IPS-18c (cell line): ENCODE measurements around the gene ABCC4.

Experiments
- H3K4me3 ChIP-seq: 2 replicates; pipeline ENCODE4 v1.7.0; 2013; ENCODE audit warnings: low read depth, mild to moderate bottlenecking, low read length, moderate library complexity; ENCODE audit not compliant: insufficient read depth
- H3K9me3 ChIP-seq: one replicate; pipeline ENCODE4 v1.6.1; 2013; ENCODE audit warnings: mild to moderate bottlenecking, low read length, moderate library complexity; ENCODE audit not compliant: control insufficient read depth, insufficient read depth

ABCC4 gene

GRCh38 chr13:94992036-94992960, 309.0 kb downstream of the ABCC4 start:
- Histone ChIP-seq H3K4me3 (no peak overlapping the region), H3K9me3 (peaks cover 2% of the 10 kb centered on the region)

- Histone ChIP-seq H3K4me3 (no peak overlapping the region), H3K9me3 (peaks cover 2% of the 10 kb centered on the region)
Observed at GRCh38 chr13:94988654-94989053, 312.6 kb downstream of the ABCC4 start.

GRCh38 chr13:94987869-94988268, 313.4 kb downstream of the ABCC4 start:
- H3K4me3 ChIP-seq: no peak overlapping the region
- peaks cover 2% of the 10 kb centered on the region for H3K9me3 ChIP-seq

- Histone ChIP-seq H3K9me3 (peaks cover 2% of the 10 kb centered on the region), H3K4me3 (no peak overlapping the region)
Observed at GRCh38 chr13:94987081-94987480, 314.2 kb downstream of the ABCC4 start.

GRCh38 chr13:94984958-94985357, 316.3 kb downstream of the ABCC4 start:
- Histone ChIP-seq H3K9me3 (no peaks in the 10 kb centered on the region), H3K4me3 (no peak overlapping the region)

- Histone ChIP-seq H3K9me3 (no peaks in the 10 kb centered on the region), H3K4me3 (no peak overlapping the region)
Observed at GRCh38 chr13:94978516-94978915, 322.7 kb downstream of the ABCC4 start.

- Histone ChIP-seq H3K4me3 (no peak overlapping the region), H3K9me3 (no peaks in the 10 kb centered on the region)
Observed at GRCh38 chr13:94974015-94974951, 327.0 kb downstream of the ABCC4 start.

GRCh38 chr13:94972262-94972661, 329.0 kb downstream of the ABCC4 start:
- Histone ChIP-seq H3K9me3 (peaks cover 2% of the 10 kb centered on the region), H3K4me3 (no peak overlapping the region)
